AG09309 (cell line): ENCODE results near the gene EID1.
"Not testable (repeated sequence)": the region's sequence is repeated elsewhere in the genome, so short reads cannot be mapped to it uniquely, and the experiment has no call there.

ENCODE experiments used
- DNase-seq: peaks from one replicate; pipeline ENCODE4 v3.0.0-alpha.2; 2010; ENCODE audit warnings: low read depth
- H3K4me3 ChIP-seq: 2 replicates; pipeline ENCODE4 v1.5.1; 2011; ENCODE audit warnings: mild to moderate bottlenecking, low read depth, low read length, moderate library complexity; ENCODE audit not compliant: control insufficient read depth
- CTCF ChIP-seq: IDR thresholded peaks from 2 replicates; pipeline ENCODE4 v1.5.1; 2011; ENCODE audit warnings: mild to moderate bottlenecking, low read depth, low read length, inconsistent platforms; ENCODE audit not compliant: insufficient read depth, control insufficient read depth; ENCODE audit errors: missing control alignments

The EID1 gene

DNA sequence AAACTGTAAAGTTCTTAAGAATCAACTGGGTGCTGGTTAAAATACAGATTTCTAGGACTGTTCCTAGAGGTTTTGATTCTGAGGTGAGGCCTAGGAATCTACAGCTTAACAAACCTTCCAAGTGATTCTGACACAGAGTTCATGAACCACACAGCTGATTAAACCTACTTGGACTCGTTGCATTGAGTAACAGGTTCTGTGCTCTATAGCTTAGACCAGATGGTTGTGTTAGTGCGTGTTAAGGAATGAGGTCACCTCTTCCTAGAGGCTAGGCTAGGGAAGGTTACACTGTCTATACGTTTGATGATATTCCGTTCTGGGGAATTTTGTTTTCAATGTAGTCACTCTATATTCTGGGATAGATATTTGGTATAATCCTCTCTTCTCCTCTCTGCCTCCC is 21.9 kb downstream of the EID1 start:
- no peak for TF ChIP-seq CTCF
- H3K4me3 ChIP-seq: no peak overlapping the region
- no peak for DNase-seq

- no peak for TF ChIP-seq CTCF
- no peak overlapping the region for H3K4me3 ChIP-seq
- DNase-seq: no peak
These were observed 26.8 kb downstream of the EID1 start for GRCh38 chr15:48904758-48905157.

GRCh38 chr15:48905216-48905615 is 27.3 kb downstream of the EID1 start:
- DNase-seq: no peak
- no peak overlapping the region for H3K4me3 ChIP-seq
- TF ChIP-seq CTCF: no peak

DNA sequence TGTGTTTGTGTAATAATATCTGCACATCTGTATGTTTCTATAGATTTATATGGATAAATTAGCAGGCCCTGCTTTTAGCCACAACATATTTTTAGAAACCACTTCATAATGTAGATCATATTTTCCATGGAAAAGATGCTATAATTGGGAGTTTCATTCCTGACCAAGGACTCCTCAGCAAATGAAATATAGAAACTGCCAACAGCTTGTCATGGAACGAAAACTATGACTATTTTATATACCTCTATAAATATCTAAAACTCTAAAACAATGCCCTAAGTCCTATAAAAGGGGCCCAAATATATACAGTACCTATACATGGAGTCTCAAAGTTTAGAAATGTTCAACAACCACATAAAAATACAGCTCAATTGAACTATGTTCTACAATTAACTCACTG is 27.9 kb downstream of the EID1 start:
- no peak for DNase-seq
- no peak for TF ChIP-seq CTCF
- no peak overlapping the region for H3K4me3 ChIP-seq

DNA sequence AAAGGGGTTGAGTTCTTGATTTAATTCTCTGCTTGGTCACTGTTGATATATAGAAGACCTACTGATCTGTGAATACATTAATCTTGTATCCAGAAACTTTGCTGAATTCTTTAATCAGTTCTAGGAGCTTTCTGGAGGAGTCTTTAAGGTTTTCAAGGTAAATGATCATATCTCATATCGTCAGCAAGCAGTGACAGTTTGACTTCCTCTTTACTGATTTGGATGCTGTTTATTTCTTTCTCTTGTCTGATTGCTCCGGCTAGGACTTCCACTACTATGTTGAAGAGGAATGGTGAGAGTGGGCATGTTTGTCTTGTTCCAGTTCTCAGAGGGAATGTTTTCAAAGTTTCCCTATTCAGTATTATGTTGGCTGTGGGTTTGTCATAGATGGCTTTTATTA is 31.4 kb downstream of the EID1 start:
- not testable (repeated sequence) for DNase-seq, H3K4me3 ChIP-seq

- DNase-seq, H3K4me3 ChIP-seq: not testable (repeated sequence)
These were observed 32.6 kb downstream of the EID1 start for GRCh38 chr15:48910554-48910953.

DNA sequence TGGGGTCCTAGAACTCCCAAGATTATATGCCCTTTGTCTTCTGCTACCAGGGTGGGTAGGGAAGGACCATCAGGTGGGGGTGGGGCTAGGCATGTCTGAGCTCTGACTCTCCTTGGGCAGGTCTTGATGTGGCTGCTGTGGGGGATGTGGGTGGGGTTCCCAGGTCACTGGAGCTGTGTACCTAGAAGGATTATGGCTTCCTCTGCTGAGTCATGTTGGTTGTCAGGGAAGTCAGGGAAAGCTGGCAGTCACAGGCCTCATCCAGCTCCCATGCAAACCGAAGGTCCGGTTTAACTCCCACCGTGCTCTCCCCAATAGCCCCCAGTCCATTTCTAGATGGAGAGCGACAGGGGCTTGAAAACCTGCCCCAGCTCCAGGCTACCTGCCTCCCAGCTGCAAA is 35.2 kb downstream of the EID1 start:
- DNase-seq: no peak
- no peak for TF ChIP-seq CTCF

GRCh38 chr15:48914717-48915116 is 36.8 kb downstream of the EID1 start:
- TF ChIP-seq CTCF: no peak
- DNase-seq: no peak
- H3K4me3 ChIP-seq: no peak overlapping the region

More for the DNA sequence above, 35.2 kb downstream of the EID1 start:
- H3K4me3 ChIP-seq: no peak overlapping the region
